OCI-LY3 (cell line): ENCODE data around the gene LRTM2.

Experiments
- H2AFZ ChIP-seq: fragments of 200-600, 300-600 bp; shearing (Covaris generic); 2 replicates; pipeline ENCODE4 v1.6.0; 2014; ENCODE audit warnings: antibody characterized with exemption, low read depth, low read length
- H3K27ac ChIP-seq: fragments of 200-600, 300-600 bp; sonication (generic); 2 replicates; pipeline ENCODE4 v1.5.1; 2014; ENCODE audit warnings: mild to moderate bottlenecking, low read length, moderate library complexity, mixed read lengths
- H3K27me3 ChIP-seq: fragments of 200-600, 300-600 bp; sonication (generic); 2 replicates; pipeline ENCODE4 v1.6.1; 2014; ENCODE audit warnings: low read depth, low read length, mixed read lengths
- H3K36me3 ChIP-seq: fragments of 200-600, 300-600 bp; sonication (generic); replicated peaks from 2 replicates; pipeline ENCODE3; 2014; ENCODE audit warnings: low read depth, low read length, mixed read lengths
- H3K4me1 ChIP-seq: fragments of 300-600, 200-600 bp; sonication (generic); 2 replicates; pipeline ENCODE4 v1.6.1; 2014; ENCODE audit warnings: low read length, mixed read lengths
- H3K4me2 ChIP-seq: fragments of 200-600, 300-600 bp; sonication (generic); 2 replicates; pipeline ENCODE4 v1.6.1; 2014; ENCODE audit warnings: low read length, mixed read lengths
- H3K4me3 ChIP-seq: fragments of 300-600, 200-600 bp; sonication (generic); 2 replicates; pipeline ENCODE4 v1.5.1; 2014; ENCODE audit warnings: antibody characterized with exemption, mild to moderate bottlenecking, low read length, moderate library complexity
- H3K79me2 ChIP-seq: fragments of 300-600, 200-600 bp; shearing (Covaris generic); 2 replicates; pipeline ENCODE4 v1.6.1; 2014; ENCODE audit warnings: mild to moderate bottlenecking, low read length, mixed read lengths
- H3K9ac ChIP-seq: fragments of 300-600, 200-600 bp; shearing (Covaris generic); 2 replicates; pipeline ENCODE4 v1.6.0; 2014; ENCODE audit warnings: mild to moderate bottlenecking, low read length, moderate library complexity
- H3K9me3 ChIP-seq: fragments of 200-600, 300-600 bp; shearing (Covaris generic); 2 replicates; pipeline ENCODE4 v1.6.1; 2014; ENCODE audit warnings: low read length, mixed read lengths; ENCODE audit not compliant: insufficient read depth
- H4K20me1 ChIP-seq: fragments of 200-600, 300-600 bp; sonication (generic); 2 replicates; pipeline ENCODE4 v1.6.1; 2016; ENCODE audit warnings: low read length, mixed read lengths; ENCODE audit not compliant: insufficient read depth
- EZH2phosphoT487 ChIP-seq: fragments of 200-600 bp; shearing (Covaris generic); IDR thresholded peaks from 2 replicates; pipeline ENCODE4 v1.6.1; 2018; ENCODE audit warnings: antibody characterized with exemption, mixed run types, low read depth
- TF ChIP-seq, protein P1 (sequence below): fragments of 200-600, 300-600 bp; sonication (generic); IDR thresholded peaks from 2 replicates; pipeline ENCODE4 v1.5.1; 2014; ENCODE audit warnings: antibody characterized with exemption, low read length, low read depth

The LRTM2 gene

DNA sequence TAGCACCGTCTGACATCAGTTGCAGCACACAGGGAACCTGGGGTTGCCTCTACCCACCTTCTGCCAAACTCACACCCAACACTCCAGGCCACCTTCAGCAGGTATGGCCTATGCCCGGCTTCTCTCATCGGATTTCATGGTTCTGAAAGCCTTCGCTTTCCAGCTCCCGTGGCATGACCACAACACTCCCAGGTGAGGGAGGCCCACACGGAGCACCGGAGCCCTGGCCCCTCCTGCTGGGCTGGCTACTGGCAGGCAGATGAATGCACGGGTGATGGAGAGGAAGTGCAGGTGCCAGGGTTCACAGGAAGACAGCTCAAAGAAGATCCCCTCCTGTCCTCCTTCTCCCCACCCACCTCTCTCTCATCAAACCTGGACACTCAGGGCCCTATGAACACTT lies 60.9 kb downstream of the LRTM2 start:
- H3K4me3 ChIP-seq = no peak overlapping the region
- H3K4me1 ChIP-seq = peaks cover 15% of the 10 kb centered on the region
- H4K20me1 ChIP-seq = no peaks in the 10 kb centered on the region
- H3K4me2 ChIP-seq = no peak overlapping the region
- no peak overlapping the region for H3K9ac ChIP-seq
- no peaks in the 10 kb centered on the region for H3K79me2 ChIP-seq
- no peak for TF ChIP-seq EZH2phosphoT487
- TF ChIP-seq, protein P1, sequence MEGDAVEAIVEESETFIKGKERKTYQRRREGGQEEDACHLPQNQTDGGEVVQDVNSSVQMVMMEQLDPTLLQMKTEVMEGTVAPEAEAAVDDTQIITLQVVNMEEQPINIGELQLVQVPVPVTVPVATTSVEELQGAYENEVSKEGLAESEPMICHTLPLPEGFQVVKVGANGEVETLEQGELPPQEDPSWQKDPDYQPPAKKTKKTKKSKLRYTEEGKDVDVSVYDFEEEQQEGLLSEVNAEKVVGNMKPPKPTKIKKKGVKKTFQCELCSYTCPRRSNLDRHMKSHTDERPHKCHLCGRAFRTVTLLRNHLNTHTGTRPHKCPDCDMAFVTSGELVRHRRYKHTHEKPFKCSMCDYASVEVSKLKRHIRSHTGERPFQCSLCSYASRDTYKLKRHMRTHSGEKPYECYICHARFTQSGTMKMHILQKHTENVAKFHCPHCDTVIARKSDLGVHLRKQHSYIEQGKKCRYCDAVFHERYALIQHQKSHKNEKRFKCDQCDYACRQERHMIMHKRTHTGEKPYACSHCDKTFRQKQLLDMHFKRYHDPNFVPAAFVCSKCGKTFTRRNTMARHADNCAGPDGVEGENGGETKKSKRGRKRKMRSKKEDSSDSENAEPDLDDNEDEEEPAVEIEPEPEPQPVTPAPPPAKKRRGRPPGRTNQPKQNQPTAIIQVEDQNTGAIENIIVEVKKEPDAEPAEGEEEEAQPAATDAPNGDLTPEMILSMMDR = no peak
- H3K9me3 ChIP-seq = no peaks in the 10 kb centered on the region
- peaks cover 6% of the 10 kb centered on the region for H3K27me3 ChIP-seq
- no peak overlapping the region for H3K27ac ChIP-seq
- no peaks in the 10 kb centered on the region for H3K36me3 ChIP-seq
- no peak overlapping the region for H2AFZ ChIP-seq

DNA sequence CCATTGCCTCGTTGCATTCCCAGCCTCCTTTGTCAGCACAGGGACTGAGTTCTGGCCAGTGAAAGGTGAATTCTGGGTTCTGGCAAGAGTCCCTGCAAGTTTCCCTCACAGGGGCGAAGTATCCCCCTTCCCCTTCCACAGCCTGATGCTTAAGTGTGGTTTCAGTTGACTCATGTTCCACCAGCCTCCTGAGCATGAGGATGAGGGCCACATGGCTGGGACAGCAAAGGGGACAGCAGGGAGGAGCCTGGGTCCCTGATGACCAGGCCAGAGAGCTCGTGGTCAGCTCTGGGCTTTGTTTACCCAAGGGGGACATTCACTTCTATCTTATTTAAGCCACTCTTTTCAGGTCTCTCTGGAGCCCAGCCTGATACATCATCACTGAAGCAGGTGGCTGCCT lies 61.6 kb downstream of the LRTM2 start:
- Histone ChIP-seq H4K20me1 (no peaks in the 10 kb centered on the region), H3K9ac (no peak overlapping the region), H3K27ac (no peak overlapping the region), H3K27me3 (no peaks in the 10 kb centered on the region; the same call in 1 of the 2 replicates), H3K4me2 (no peak overlapping the region), H3K79me2 (no peaks in the 10 kb centered on the region), H3K4me1 (peaks cover 10% of the 10 kb centered on the region), H3K4me3 (no peak overlapping the region), H2AFZ (no peak overlapping the region), H3K36me3 (no peaks in the 10 kb centered on the region), H3K9me3 (no peaks in the 10 kb centered on the region)
- TF ChIP-seq EZH2phosphoT487 = no peak
- TF ChIP-seq, protein P1 = no peak

DNA sequence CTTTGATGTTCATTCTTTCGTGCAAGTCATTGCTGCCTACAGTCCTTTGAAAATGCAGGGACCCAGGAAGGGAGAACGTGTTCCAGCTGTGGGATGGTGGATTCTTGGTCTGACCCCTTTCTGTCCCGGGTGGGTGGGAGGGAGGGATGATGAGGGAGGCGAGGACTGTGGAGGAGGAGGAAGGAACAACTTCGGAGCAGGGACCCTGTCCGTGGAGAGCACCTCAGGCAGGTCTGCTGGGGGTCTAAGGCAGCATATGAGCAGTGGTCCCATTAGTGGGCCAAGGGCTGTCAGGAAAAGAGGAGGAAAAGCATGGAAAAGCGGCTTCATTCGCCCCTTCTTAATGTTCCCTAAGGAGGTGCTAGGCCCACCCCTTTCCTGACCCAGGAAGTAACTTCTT lies 62.0 kb downstream of the LRTM2 start:
- H4K20me1 ChIP-seq = no peaks in the 10 kb centered on the region
- no peak overlapping the region for H3K9ac ChIP-seq
- no peak overlapping the region for H3K4me3 ChIP-seq

DNA sequence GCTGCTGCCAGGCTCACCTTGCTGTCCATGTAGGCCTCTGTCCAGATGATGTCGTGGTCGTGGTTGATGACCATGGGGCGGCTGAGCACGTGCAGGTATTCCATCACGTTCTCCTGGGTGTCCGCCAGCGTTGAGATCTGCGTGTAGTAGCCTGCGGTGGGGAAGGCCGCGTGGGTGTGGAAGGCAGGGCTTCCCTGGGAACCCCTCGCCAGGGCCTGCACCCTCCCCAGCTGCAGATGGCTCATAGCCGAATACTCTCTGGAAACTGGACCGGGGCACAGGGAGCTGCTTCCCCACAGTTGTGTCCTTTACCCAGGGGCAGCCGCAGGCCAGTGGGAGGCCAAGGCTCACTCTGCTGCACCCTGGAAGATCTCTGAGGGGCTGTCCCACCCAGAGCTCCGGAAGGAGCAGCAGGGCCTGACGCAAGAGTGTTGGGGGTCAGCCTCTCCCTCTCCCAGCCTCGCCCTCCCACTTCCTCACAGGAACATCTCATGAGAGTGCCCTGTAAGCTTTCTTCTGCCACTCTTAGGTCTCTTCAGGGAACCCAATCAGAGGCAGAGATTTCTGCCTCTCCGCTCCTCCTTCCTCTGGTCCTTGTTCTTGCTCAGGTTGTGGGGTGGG lies 62.6 kb downstream of the LRTM2 start:
- no peak for TF ChIP-seq EZH2phosphoT487
- TF ChIP-seq, protein P1 = no peak
- H3K9ac ChIP-seq = no peak overlapping the region
- peaks cover 6% of the 10 kb centered on the region for H3K27me3 ChIP-seq
- no peak overlapping the region for H3K27ac ChIP-seq
- no peaks in the 10 kb centered on the region for H4K20me1 ChIP-seq
- no peaks in the 10 kb centered on the region for H3K9me3 ChIP-seq
- H3K4me2 ChIP-seq = no peak overlapping the region
- H3K4me1 ChIP-seq = peaks cover under 1% of the 10 kb centered on the region; the same call in 1 of the 2 replicates
- H3K4me3 ChIP-seq = no peak overlapping the region
- no peaks in the 10 kb centered on the region for H3K36me3 ChIP-seq
- H3K79me2 ChIP-seq = no peaks in the 10 kb centered on the region
- no peak overlapping the region for H2AFZ ChIP-seq

More for the DNA sequence above, 62.0 kb downstream of the LRTM2 start:
- H3K27ac ChIP-seq = no peak overlapping the region
- no peak overlapping the region for H3K4me2 ChIP-seq
- H3K9me3 ChIP-seq = no peaks in the 10 kb centered on the region
- H2AFZ ChIP-seq = no peak overlapping the region
- H3K36me3 ChIP-seq = no peaks in the 10 kb centered on the region
- no peak for TF ChIP-seq EZH2phosphoT487
- TF ChIP-seq, protein P1 = no peak
- H3K27me3 ChIP-seq = peaks cover under 1% of the 10 kb centered on the region; the same call in 1 of the 2 replicates
- H3K79me2 ChIP-seq = no peaks in the 10 kb centered on the region
- H3K4me1 ChIP-seq = peaks cover 6% of the 10 kb centered on the region
